HT1080 (cell line): ENCODE measurements around the gene KCTD14. TPM values are rescaled to one million over a fixed set of nuclear protein-coding genes. Genes with fewer than 3 reads are reported as not detected.

ENCODE experiments used
- total RNA-seq: library from RNA; depleted of rRNA; stranded (reverse); fragments of >200 nt; shearing (Covaris generic); gene quantifications from 2 replicates; pipeline ENCODE4 v1.2.3, GENCODE V29; 2014; rRNA removed

KCTD14 gene
- total RNA-seq, 1 experiment from 2014 or later = 20.1 TPM

Other genes with a start within 250 kb of the KCTD14 start
- gene RSF1, start 202.6 kb downstream of the KCTD14 start, total RNA-seq = 20.2 and 22.5 TPM in 2 replicates
- 5.8 and 7.5 TPM in 2 replicates for gene AAMDC, start 202.1 kb downstream of the KCTD14 start, total RNA-seq
- 31.0 and 37.7 TPM in 2 replicates for gene INTS4, start 28.6 kb downstream of the KCTD14 start, total RNA-seq
- gene THRSP, start 40.6 kb upstream of the KCTD14 start, total RNA-seq = not detected in 2 replicates
- 244 and 279 TPM in 2 replicates for gene NDUFC2, start 56.6 kb upstream of the KCTD14 start, total RNA-seq
- 39.2 and 56.8 TPM in 2 replicates for gene ALG8, start 116.3 kb upstream of the KCTD14 start, total RNA-seq
- gene KCTD21, start 165.3 kb upstream of the KCTD14 start, total RNA-seq = 5.5 and 7.5 TPM in 2 replicates
- 5.3 and 5.9 TPM in 2 replicates for gene USP35, start 165.6 kb upstream of the KCTD14 start, total RNA-seq